Muscle layer of colon (tissue), 2 donors: Measurements from ENCODE around the gene PCDHGA8.
"Not testable (repeated sequence)": the region's sequence is repeated elsewhere in the genome, so short reads cannot be mapped to it uniquely, and the experiment has no call there.

ENCODE experiments used
- H3K27ac ChIP-seq: one replicate; pipeline ENCODE4 v1.7.0; 2013; ENCODE audit warnings: low read depth, mild to moderate bottlenecking, low read length, moderate library complexity
- H3K27me3 ChIP-seq, 2 donors: one replicate each; pipeline ENCODE4 v1.7.0; 2013; ENCODE audit warnings: low read length in 2 of 2, mild to moderate bottlenecking in 2 of 2; ENCODE audit not compliant: insufficient read depth in 2 of 2, control insufficient read depth in 1 of 2
- H3K36me3 ChIP-seq: one replicate; pipeline ENCODE4 v1.7.0; 2013; ENCODE audit warnings: mild to moderate bottlenecking, low read length; ENCODE audit not compliant: insufficient read depth
- H3K4me1 ChIP-seq: one replicate; pipeline ENCODE4 v1.7.0; 2013; ENCODE audit warnings: mild to moderate bottlenecking, low read length; ENCODE audit not compliant: insufficient read depth
- H3K4me3 ChIP-seq, 2 donors: one replicate each; pipeline ENCODE4 v1.7.0; 2013; ENCODE audit warnings: low read length in 2 of 2, low read depth in 1 of 2, mild to moderate bottlenecking in 1 of 2, moderate library complexity in 1 of 2
- H3K9ac ChIP-seq: one replicate; pipeline ENCODE4 v1.7.0; 2013; ENCODE audit warnings: low read length
- H3K9me3 ChIP-seq: one replicate; pipeline ENCODE4 v1.7.0; 2013; ENCODE audit warnings: mild to moderate bottlenecking, low read length
- donor health status: abdominal sarcoma.
- donor health status: Adenocarcinoma of cecum.

Gene PCDHGA8

DNA sequence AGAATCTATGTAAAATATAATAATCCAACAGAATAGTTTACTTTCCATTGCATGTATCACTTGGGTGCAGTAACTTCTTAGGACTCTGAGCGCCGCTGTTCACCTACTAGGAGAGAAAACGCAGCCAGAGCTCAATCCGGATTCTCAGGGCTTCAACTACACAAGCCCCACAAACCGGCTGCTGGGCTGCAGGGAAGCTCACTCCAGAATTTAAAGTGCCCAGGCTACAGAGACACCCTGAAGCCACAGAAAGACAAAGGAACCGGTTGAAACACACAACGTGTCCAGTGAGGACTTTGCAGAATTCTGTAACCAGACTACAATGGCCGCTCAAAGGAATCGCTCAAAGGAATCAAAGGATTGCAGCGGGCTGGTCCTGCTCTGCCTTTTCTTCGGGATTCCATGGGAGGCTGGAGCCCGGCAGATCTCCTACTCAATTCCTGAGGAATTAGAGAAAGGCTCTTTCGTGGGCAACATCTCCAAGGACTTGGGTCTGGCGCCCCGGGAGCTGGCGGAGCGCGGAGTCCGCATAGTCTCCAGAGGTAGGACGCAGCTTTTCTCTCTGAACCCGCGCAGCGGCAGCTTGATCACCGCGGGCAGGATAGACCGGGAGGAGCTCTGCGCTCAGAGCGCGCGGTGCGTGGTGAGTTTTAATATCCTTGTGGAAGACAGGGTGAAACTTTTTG lies 20.6 kb downstream of the PCDHGA8 start, which contains the start of gene PCDHGA10:
Gene PCDHGA10 (plus strand): TSS at position 134 of the 686 bp plus-strand sequence. CDS start 189 bp downstream, at position 323.
- H3K4me1 ChIP-seq: no peaks in the 10 kb centered on the region
- peak within 1 kb of the TSS in 1 of 2 donors; percentile 51 for H3K4me3 ChIP-seq
- peaks cover 73% of the 10 kb centered on the region for H3K9me3 ChIP-seq
- H3K27me3 ChIP-seq: no peaks in the 10 kb centered on the region
- no peak within 1 kb of the TSS for H3K27ac ChIP-seq
- no peaks in the 10 kb centered on the region for H3K36me3 ChIP-seq
- H3K9ac ChIP-seq: no peak within 1 kb of the TSS

DNA sequence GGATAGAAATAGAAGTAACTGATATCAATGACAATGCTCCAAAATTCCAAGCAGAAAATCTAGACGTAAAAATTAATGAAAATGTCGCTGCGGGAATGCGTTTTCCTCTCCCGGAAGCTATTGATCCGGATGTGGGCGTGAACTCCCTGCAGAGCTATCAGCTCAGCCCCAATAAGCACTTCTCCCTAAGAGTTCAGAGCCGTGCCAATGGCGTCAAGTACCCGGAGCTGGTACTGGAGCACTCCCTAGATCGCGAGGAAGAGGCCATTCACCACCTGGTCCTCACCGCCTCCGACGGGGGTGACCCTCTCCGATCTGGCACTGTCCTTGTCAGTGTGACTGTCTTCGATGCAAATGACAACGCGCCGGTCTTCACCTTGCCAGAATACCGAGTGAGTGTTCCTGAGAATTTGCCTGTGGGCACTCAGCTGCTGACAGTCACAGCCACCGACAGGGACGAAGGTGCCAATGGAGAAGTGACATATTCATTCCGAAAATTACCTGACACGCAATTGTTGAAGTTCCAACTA lies 21.2 kb downstream of the PCDHGA8 start:
- no peaks in the 10 kb centered on the region for H3K4me1 ChIP-seq
- H3K27ac ChIP-seq: no peak overlapping the region
- H3K4me3 ChIP-seq: peak overlapping the region in 1 of 2 donors; percentile 51
- no peak overlapping the region for H3K9ac ChIP-seq
- peaks cover 73% of the 10 kb centered on the region for H3K9me3 ChIP-seq
- H3K36me3 ChIP-seq: no peaks in the 10 kb centered on the region
- H3K27me3 ChIP-seq: no peaks in the 10 kb centered on the region

DNA sequence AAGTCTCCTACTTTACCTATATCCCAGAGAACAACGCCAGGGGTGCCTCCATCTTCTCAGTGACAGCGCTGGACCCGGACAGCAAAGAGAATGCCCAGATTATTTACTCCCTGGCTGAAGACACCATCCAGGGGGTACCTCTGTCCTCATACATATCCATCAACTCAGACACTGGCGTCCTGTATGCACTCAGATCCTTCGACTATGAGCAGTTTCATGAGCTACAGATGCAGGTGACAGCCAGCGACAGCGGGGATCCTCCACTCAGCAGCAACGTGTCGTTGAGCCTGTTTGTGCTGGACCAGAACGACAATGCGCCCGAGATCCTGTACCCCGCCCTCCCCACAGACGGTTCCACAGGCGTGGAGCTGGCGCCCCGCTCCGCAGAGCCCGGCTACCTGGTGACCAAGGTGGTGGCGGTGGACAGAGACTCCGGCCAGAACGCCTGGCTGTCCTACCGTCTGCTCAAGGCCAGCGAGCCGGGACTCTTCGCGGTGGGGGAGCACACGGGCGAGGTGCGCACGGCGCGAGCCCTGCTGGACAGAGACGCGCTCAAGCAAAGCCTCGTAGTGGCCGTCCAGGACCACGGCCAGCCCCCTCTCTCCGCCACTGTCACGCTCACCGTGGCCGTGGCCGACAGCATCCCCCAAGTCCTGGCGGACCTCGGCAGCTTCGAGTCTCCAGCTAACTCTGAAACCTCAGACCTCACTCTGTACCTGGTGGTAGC lies 22.3 kb downstream of the PCDHGA8 start:
- H3K27me3 ChIP-seq, H3K27ac ChIP-seq, H3K4me1 ChIP-seq, H3K36me3 ChIP-seq, H3K4me3 ChIP-seq, H3K9ac ChIP-seq: not testable (repeated sequence)
- H3K9me3 ChIP-seq: peaks cover 73% of the 10 kb centered on the region

DNA sequence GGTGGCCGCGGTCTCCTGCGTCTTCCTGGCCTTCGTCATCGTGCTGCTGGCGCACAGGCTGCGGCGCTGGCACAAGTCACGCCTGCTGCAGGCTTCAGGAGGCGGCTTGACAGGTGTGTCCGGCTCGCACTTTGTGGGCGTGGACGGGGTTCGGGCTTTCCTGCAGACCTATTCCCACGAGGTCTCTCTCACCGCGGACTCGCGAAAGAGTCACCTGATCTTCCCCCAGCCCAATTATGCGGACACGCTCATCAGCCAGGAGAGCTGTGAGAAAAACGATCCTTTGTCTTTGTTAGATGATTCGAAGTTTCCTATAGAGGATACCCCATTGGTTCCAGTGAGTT lies 22.8 kb downstream of the PCDHGA8 start:
- peaks cover 73% of the 10 kb centered on the region for H3K9me3 ChIP-seq
- H3K4me1 ChIP-seq, H3K27ac ChIP-seq, H3K9ac ChIP-seq, H3K36me3 ChIP-seq, H3K4me3 ChIP-seq, H3K27me3 ChIP-seq: not testable (repeated sequence)

DNA sequence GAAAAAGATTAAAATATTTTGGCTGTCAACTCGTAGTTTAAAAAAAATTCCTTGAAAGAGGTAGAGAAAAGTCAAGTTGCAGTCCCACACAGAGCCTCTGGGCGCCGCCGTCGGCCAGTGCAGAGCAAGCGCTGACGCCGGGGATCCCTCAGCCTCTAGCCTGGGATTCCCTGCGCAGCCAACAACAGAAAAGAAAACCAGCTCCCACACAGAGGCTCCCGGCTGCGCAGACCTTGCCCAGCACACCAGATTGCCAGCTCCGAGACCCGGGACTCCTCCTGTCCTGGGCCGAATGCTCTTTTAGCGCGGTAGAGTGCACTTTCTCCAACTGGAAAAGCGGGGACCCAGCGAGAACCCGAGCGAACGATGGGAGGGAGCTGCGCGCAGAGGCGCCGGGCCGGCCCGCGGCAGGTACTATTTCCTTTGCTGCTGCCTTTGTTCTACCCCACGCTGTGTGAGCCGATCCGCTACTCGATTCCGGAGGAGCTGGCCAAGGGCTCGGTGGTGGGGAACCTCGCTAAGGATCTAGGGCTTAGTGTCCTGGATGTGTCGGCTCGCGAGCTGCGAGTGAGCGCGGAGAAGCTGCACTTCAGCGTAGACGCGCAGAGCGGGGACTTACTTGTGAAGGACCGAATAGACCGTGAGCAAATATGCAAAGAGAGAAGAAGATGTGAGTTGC lies 25.2 kb downstream of the PCDHGA8 start, which contains the start of gene PCDHGB7:
Gene PCDHGB7 (plus strand): TSS at position 184 of the 679 bp plus-strand sequence. CDS start 183 bp downstream, at position 367.
- H3K9ac ChIP-seq, H3K27me3 ChIP-seq, H3K36me3 ChIP-seq, H3K4me1 ChIP-seq, H3K27ac ChIP-seq: not testable (repeated sequence)
- Histone ChIP-seq H3K9me3 (peaks cover 74% of the 10 kb centered on the region), H3K4me3 (peak within 1 kb of the TSS; percentile 39 to 47)

DNA sequence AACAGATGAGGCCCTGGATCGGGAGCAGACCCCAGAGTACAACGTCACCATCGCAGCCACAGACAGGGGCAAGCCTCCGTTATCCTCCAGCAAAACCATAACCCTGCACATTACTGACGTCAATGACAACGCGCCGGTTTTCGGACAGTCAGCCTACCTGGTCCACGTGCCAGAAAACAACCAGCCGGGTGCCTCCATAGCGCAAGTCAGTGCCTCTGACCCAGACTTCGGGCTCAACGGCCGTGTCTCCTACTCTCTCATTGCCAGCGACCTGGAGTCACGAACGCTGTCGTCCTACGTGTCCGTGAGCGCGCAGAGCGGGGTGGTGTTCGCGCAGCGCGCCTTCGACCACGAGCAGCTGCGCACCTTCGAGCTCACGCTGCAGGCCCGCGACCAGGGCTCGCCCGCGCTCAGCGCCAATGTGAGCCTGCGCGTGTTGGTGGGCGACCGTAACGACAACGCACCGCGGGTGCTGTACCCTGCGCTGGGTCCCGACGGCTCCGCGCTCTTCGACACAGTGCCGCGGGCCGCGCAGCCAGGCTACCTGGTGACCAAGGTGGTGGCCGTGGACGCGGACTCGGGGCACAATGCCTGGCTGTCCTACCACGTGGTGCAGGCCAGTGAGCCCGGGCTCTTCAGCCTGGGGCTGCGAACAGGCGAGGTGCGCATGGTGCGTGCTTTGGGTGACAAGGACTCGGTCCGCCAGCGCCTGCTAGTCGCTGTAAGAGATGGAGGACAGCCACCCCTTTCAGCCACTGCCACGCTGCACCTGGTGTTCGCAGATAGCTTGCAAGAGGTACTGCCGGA lies 26.8 kb downstream of the PCDHGA8 start:
- Histone ChIP-seq H3K36me3 (no peaks in the 10 kb centered on the region), H3K9me3 (peaks cover 69% of the 10 kb centered on the region), H3K4me3 (peak overlapping the region in 1 of 2 donors; percentile 39), H3K4me1 (no peaks in the 10 kb centered on the region), H3K9ac (no peak overlapping the region), H3K27me3 (no peaks in the 10 kb centered on the region), H3K27ac (no peak overlapping the region)

DNA sequence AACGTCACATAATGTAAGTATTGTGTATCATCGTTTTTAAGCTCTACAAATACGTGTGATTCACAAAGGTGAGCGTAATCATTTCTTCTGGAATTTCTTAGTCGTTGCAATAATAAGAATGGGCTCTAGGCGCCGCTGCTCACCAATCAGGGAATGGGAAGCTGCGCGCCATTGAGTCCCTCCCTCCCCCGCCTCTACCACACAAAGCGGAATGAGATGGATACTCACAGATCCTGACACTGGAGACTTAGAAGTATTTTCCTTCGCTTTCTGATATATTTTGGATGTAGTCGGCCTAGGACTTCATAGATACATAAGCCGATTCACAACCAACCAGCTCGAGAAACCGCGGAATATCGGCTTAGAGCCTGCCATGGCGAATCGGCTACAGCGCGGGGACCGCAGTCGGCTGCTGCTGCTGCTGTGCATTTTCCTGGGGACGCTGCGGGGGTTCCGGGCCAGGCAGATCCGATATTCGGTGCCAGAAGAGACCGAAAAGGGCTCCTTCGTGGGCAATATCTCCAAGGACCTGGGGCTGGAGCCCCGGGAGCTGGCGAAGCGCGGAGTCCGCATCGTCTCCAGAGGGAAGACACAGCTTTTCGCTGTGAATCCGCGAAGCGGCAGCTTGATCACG lies 28.5 kb downstream of the PCDHGA8 start, which contains the start of gene PCDHGA11:
Gene PCDHGA11 (plus strand): TSS at position 197 of the 634 bp plus-strand sequence. CDS start 177 bp downstream, at position 374.
- Histone ChIP-seq H3K36me3 (no peaks in the 10 kb centered on the region), H3K4me3 (peak within 1 kb of the TSS in 1 of 2 donors; percentile 51), H3K9me3 (peaks cover 73% of the 10 kb centered on the region), H3K9ac (no peak within 1 kb of the TSS), H3K27me3 (no peaks in the 10 kb centered on the region), H3K4me1 (no peaks in the 10 kb centered on the region), H3K27ac (no peak within 1 kb of the TSS)

DNA sequence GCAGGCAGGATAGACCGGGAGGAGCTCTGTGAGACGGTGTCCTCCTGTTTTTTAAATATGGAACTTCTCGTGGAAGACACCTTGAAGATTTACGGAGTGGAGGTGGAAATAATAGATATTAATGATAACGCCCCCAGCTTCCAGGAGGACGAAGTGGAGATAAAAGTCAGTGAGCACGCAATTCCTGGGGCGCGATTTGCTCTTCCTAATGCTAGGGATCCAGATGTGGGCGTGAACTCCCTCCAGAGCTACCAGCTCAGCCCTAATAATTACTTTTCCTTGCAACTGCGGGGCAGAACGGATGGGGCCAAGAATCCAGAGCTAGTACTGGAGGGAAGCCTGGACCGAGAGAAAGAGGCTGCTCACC lies 29.0 kb downstream of the PCDHGA8 start:
- H3K27me3 ChIP-seq: no peaks in the 10 kb centered on the region
- H3K4me1 ChIP-seq: no peaks in the 10 kb centered on the region
- peaks cover 74% of the 10 kb centered on the region for H3K9me3 ChIP-seq
- H3K9ac ChIP-seq: no peak overlapping the region
- H3K36me3 ChIP-seq: no peaks in the 10 kb centered on the region
- H3K4me3 ChIP-seq: peak overlapping the region in 1 of 2 donors; percentile 51
- no peak overlapping the region for H3K27ac ChIP-seq

DNA sequence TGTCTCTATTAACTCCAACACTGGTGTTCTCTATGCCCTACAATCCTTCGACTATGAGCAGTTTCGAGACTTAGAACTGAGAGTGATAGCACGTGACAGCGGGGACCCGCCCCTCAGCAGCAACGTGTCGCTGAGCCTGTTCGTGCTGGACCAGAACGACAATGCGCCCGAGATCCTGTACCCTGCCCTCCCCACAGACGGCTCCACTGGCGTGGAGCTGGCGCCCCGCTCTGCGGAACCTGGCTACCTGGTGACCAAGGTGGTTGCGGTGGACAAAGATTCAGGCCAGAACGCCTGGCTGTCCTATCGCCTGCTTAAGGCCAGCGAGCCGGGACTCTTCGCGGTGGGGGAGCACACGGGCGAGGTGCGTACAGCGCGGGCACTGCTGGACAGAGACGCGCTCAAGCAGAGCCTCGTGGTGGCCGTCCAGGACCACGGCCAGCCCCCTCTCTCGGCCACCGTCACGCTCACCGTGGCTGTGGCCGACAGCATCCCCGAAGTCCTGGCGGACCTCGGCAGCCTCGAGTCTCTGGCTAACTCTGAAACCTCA lies 30.4 kb downstream of the PCDHGA8 start:
- Histone ChIP-seq H3K27ac (no peak overlapping the region), H3K36me3 (no peaks in the 10 kb centered on the region), H3K4me1 (no peaks in the 10 kb centered on the region), H3K9ac (no peak overlapping the region), H3K4me3 (peak overlapping the region; percentile 14 to 28), H3K9me3 (peaks cover 81% of the 10 kb centered on the region), H3K27me3 (no peaks in the 10 kb centered on the region)

DNA sequence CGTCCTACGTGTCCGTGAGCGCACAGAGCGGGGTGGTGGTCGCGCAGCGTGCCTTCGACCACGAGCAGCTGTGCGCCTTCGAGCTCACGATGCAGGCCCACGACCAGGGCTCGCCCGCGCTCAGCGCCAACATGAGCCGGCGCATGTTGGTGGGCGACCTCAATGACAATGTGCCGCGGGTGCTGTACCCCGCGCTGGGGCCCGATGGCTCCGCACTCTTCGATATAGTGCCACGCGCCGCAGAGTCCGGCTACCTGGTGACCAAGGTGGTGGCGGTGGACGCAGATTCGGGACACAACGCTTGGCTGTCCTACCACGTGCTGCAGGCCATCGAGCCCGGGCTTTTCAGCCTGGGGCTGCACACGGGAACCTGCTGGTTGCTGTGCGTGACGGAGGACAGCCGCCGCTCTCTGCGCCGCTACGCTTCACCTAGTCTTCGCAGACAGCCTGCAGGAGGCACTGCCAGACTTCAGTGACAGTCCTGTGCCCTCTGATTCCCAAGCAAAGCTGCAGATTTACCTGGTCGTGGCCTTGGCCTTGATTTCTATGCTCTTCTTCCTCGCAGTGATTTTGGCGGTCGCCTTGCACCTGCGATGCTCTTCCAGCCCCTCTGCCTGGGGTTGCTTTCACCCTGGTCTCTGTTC lies 35.5 kb downstream of the PCDHGA8 start:
- Histone ChIP-seq H3K36me3 (no peaks in the 10 kb centered on the region), H3K4me1 (no peaks in the 10 kb centered on the region), H3K27me3 (no peaks in the 10 kb centered on the region), H3K9me3 (peaks cover 65% of the 10 kb centered on the region), H3K27ac (no peak overlapping the region), H3K4me3 (peak overlapping the region; percentile 3 to 32), H3K9ac (no peak overlapping the region)
